Measurements from ENCODE around the gene MYO16.

DNA sequence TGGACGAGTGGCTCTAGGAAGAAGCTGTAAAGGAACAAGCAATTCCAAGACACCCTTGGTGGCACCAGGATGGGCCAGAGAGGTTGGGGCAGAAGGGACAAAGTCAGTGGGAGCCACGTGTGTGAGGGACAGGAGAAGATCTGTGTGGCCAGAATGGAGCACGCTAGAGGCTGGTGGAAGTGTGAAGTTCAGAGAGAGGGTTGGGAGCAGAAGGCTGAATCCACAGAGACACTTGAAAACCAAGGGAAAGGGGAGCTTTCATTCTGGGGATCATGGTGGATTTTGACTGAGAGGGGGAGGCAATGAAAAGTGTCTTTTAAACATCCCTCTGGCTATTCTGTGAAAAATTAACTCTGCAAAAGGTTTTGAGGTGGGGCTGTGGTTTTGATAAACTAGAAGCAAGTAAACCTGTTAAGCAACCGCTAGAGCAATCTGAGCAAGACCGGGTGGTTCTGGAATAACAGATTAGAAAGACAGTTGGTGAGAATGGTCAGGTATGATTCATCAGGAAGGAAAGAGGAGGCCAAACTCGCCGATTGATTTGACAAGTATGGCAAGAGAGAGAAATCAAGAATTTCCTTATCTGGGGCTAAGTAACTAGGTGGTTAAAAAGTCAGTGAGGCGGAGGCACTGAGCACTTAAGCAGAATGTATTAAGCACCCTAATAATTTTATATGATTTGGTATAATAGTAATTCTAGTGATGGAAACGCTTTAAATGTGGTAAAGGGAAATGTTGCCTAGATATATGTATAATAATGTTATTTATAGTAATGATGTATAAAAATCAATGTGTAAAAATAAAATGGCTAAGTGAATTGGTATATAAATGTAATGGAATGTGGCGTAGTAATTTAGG is 140.0 kb downstream of the MYO16 start:
- TF ChIP-seq, protein P1, sequence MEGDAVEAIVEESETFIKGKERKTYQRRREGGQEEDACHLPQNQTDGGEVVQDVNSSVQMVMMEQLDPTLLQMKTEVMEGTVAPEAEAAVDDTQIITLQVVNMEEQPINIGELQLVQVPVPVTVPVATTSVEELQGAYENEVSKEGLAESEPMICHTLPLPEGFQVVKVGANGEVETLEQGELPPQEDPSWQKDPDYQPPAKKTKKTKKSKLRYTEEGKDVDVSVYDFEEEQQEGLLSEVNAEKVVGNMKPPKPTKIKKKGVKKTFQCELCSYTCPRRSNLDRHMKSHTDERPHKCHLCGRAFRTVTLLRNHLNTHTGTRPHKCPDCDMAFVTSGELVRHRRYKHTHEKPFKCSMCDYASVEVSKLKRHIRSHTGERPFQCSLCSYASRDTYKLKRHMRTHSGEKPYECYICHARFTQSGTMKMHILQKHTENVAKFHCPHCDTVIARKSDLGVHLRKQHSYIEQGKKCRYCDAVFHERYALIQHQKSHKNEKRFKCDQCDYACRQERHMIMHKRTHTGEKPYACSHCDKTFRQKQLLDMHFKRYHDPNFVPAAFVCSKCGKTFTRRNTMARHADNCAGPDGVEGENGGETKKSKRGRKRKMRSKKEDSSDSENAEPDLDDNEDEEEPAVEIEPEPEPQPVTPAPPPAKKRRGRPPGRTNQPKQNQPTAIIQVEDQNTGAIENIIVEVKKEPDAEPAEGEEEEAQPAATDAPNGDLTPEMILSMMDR (IDR thresholded peaks at IDR 0.05): no peak
- no peak for TF ChIP-seq POLR2A (IDR thresholded peaks at IDR 0.05)
